HEK293 (cell line): ENCODE data around the gene RIPOR3.

Source experiments
- CTCF ChIA-PET: fragments of 350-600 bp; formaldehyde crosslinking; extraction: SDS; loops from one replicate; lab custom pipeline; 2021; ENCODE audit warnings: antibody characterized with exemption; lab: Yijun Ruan, JAX
- POLR2A ChIA-PET: fragments of 300-600 bp; formaldehyde crosslinking; extraction: SDS; loops from one replicate; lab custom pipeline; 2020; ENCODE audit warnings: antibody characterized with exemption, inconsistent platforms; lab: Yijun Ruan, JAX
- H3K27ac ChIP-seq: fragments of 200-500 bp; sonication (Bioruptor generic); 2 replicates; pipeline ENCODE4 v1.5.1; 2014; ENCODE audit warnings: low read depth, low read length, control low read depth, inconsistent platforms; ENCODE audit errors: extremely low read depth
- H3K36me3 ChIP-seq, 2 experiments: fragments of 200-500 bp in 1 of 2; sonication (Bioruptor generic) in 1 of 2; 1 replicate in 1 of 2; 2 replicates in 1 of 2; pipeline ENCODE4 v1.5.1; 2014 to 2017; ENCODE audit warnings: inconsistent platforms in 2 of 2, low read length in 2 of 2; ENCODE audit not compliant: control insufficient read depth in 2 of 2, insufficient read depth in 1 of 2
- H3K4me1 ChIP-seq: fragments of 200-500 bp; sonication (Bioruptor generic); 2 replicates; pipeline ENCODE4 v1.5.1; 2014; ENCODE audit warnings: mild to moderate bottlenecking, low read length, inconsistent platforms; ENCODE audit not compliant: control insufficient read depth, insufficient read depth
- H3K4me3 ChIP-seq: 2 replicates; pipeline ENCODE4 v1.5.1; 2011; ENCODE audit warnings: low read depth, mild to moderate bottlenecking, control low read depth, low read length, moderate library complexity
- H3K9me3 ChIP-seq: fragments of 200-500 bp; sonication (Bioruptor generic); 2 replicates; pipeline ENCODE4 v1.5.1; 2014; ENCODE audit warnings: low read depth, low read length, inconsistent platforms; ENCODE audit not compliant: control insufficient read depth, insufficient read depth
- KLF1 ChIP-seq: fragments of 450-650 bp; formaldehyde crosslinking; IDR thresholded peaks from 2 replicates; pipeline ENCODE4 v1.5.1; 2016; ENCODE audit warnings: missing biosample characterization, missing genetic modification characterization
- KLF7 ChIP-seq: fragments of 450-650 bp; formaldehyde crosslinking; IDR thresholded peaks from 2 replicates; pipeline ENCODE4 v1.5.1; 2016; ENCODE audit warnings: missing biosample characterization, missing genetic modification characterization, borderline replicate concordance
- OVOL3 ChIP-seq: fragments of 450-650 bp; formaldehyde crosslinking; IDR thresholded peaks from 2 replicates; pipeline ENCODE4 v1.5.1; 2016; ENCODE audit warnings: missing biosample characterization, missing genetic modification characterization
- SALL2 ChIP-seq: fragments of 450-650 bp; formaldehyde crosslinking; IDR thresholded peaks from 2 replicates; pipeline ENCODE4 v1.5.0; 2017; ENCODE audit warnings: missing biosample characterization, mild to moderate bottlenecking, missing genetic modification characterization, borderline replicate concordance
- ZBTB10 ChIP-seq: fragments of 450-650 bp; formaldehyde crosslinking; IDR thresholded peaks from 2 replicates; pipeline ENCODE4 v1.5.1; 2016; ENCODE audit warnings: missing biosample characterization, missing genetic modification characterization
- ZBTB49 ChIP-seq: fragments of 450-650 bp; formaldehyde crosslinking; IDR thresholded peaks from 2 replicates; pipeline ENCODE4 v1.5.1; 2016; ENCODE audit warnings: missing biosample characterization, missing genetic modification characterization, low read depth
- ZNF148 ChIP-seq: fragments of 450-650 bp; formaldehyde crosslinking; IDR thresholded peaks from 2 replicates; pipeline ENCODE4 v1.5.0; 2017; ENCODE audit warnings: missing biosample characterization, missing genetic modification characterization, borderline replicate concordance
- ZNF292 ChIP-seq: fragments of 450-650 bp; formaldehyde crosslinking; IDR thresholded peaks from 2 replicates; pipeline ENCODE4 v1.5.1; 2016; ENCODE audit warnings: low read depth, missing biosample characterization, missing genetic modification characterization, borderline replicate concordance
- ZNF341 ChIP-seq: fragments of 450-650 bp; formaldehyde crosslinking; IDR thresholded peaks from 2 replicates; pipeline ENCODE4; 2016; ENCODE audit warnings: low read depth, missing biosample characterization, missing genetic modification characterization
- ZNF366 ChIP-seq: fragments of 450-650 bp; formaldehyde crosslinking; conservative IDR thresholded peaks from 2 replicates; pipeline ENCODE4 v1.5.1; 2016; ENCODE audit warnings: missing biosample characterization, missing genetic modification characterization
- ZNF394 ChIP-seq: fragments of 450-650 bp; formaldehyde crosslinking; IDR thresholded peaks from 2 replicates; pipeline ENCODE4 v1.5.1; 2016; ENCODE audit warnings: missing biosample characterization, missing genetic modification characterization, mild to moderate bottlenecking, moderate library complexity, borderline replicate concordance
- ZNF433 ChIP-seq: fragments of 450-650 bp; formaldehyde crosslinking; IDR thresholded peaks from 2 replicates; pipeline ENCODE4 v1.5.1; 2016; ENCODE audit warnings: missing biosample characterization, missing genetic modification characterization, low read depth
- ZNF510 ChIP-seq: fragments of 450-650 bp; formaldehyde crosslinking; IDR thresholded peaks from 2 replicates; pipeline ENCODE4 v1.5.1; 2018; ENCODE audit warnings: mild to moderate bottlenecking, missing genetic modification characterization, missing biosample characterization; ENCODE audit not compliant: insufficient replicate concordance
- ZNF585B ChIP-seq: fragments of 450-650 bp; formaldehyde crosslinking; IDR thresholded peaks from 2 replicates; pipeline ENCODE4 v1.5.1; 2016; ENCODE audit warnings: missing biosample characterization, missing genetic modification characterization
- ZNF621 ChIP-seq: fragments of 450-650 bp; formaldehyde crosslinking; IDR thresholded peaks from 2 replicates; pipeline ENCODE4 v1.5.1; 2017; ENCODE audit warnings: missing biosample characterization, missing genetic modification characterization
- ZNF624 ChIP-seq: fragments of 450-650 bp; formaldehyde crosslinking; IDR thresholded peaks from 2 replicates; pipeline ENCODE4 v1.5.1; 2017; ENCODE audit warnings: missing biosample characterization, missing genetic modification characterization
- ZNF626 ChIP-seq: fragments of 450-650 bp; sonication (Bioruptor Pico); formaldehyde crosslinking; IDR thresholded peaks from 2 replicates; pipeline ENCODE4 v1.5.1; 2018; ENCODE audit warnings: missing biosample characterization, missing genetic modification characterization, inconsistent platforms
- ZNF792 ChIP-seq: fragments of 450-650 bp; formaldehyde crosslinking; IDR thresholded peaks from 2 replicates; pipeline ENCODE4 v1.5.1; 2016; ENCODE audit warnings: missing biosample characterization, missing genetic modification characterization
- ZSCAN23 ChIP-seq: fragments of 450-650 bp; formaldehyde crosslinking; IDR thresholded peaks from 2 replicates; pipeline ENCODE4 v1.5.1; 2016; ENCODE audit warnings: missing biosample characterization, missing genetic modification characterization

RIPOR3 gene

GRCh38 chr20:50693001-50693400 lies 1.7 kb upstream of the RIPOR3 start:
- TF ChIP-seq KLF7 (tag by site-specific recombination) (no peak), ZNF366 (no peak), ZNF394 (tag by site-specific recombination) (no peak), OVOL3 (tag by site-specific recombination) (no peak), ZNF792 (no peak), ZNF148 (tag by site-specific recombination) (no peak), ZBTB49 (tag by site-specific recombination) (no peak), ZNF510 (tag by site-specific recombination) (no peak), ZNF341 (tag by site-specific recombination) (no peak), ZNF585B (tag by site-specific recombination) (no peak), SALL2 (tag by site-specific recombination) (no peak), ZNF626 (no peak)
- POLR2A ChIA-PET, result no interaction called here
- Histone ChIP-seq H3K4me3 (no peak overlapping the region), H3K9me3 (no peaks in the 10 kb centered on the region), H3K27ac (no peak overlapping the region), H3K4me1 (no peaks in the 10 kb centered on the region), H3K36me3 (no peaks in the 10 kb centered on the region)
- CTCF ChIA-PET, result interaction anchor here (1.6 kb wide), 1 partner anchor 56 kb away, joined by 3 read pairs; no protein-coding TSS in a partner anchor

- ChIA-PET CTCF (interaction anchor here (1.6 kb wide), 1 partner anchor 57 kb away, joined by 3 read pairs; no protein-coding TSS in a partner anchor), POLR2A (no interaction called here)
- no peak overlapping the region for H3K4me3 ChIP-seq
Observed at GRCh38 chr20:50692552-50692933, 1.2 kb upstream of the RIPOR3 start.

More at GRCh38 chr20:50692552-50692933, 1.2 kb upstream of the RIPOR3 start:
- Histone ChIP-seq H3K9me3 (no peaks in the 10 kb centered on the region), H3K4me1 (no peaks in the 10 kb centered on the region), H3K27ac (no peak overlapping the region), H3K36me3 (no peaks in the 10 kb centered on the region)
- TF ChIP-seq ZNF292 (tag by site-specific recombination) (no peak), ZSCAN23 (tag by site-specific recombination) (no peak), ZBTB10 (tag by site-specific recombination) (no peak), ZNF624 (tag by site-specific recombination) (no peak), KLF1 (tag by site-specific recombination) (no peak), ZNF621 (tag by site-specific recombination) (no peak), ZNF433 (tag by site-specific recombination) (no peak), ZNF792 (no peak)
